SK-N-SH treated with all-trans-retinoic acid at 6 μM for 48 hours (cell line): ENCODE measurements around the gene NR4A2.

Experiments
- ARNTL ChIP-seq: fragments of 450-650 bp; formaldehyde crosslinking; IDR thresholded peaks from 2 replicates; pipeline ENCODE4 v1.5.0; 2020; ENCODE audit warnings: low read depth, mild to moderate bottlenecking, moderate library complexity, borderline replicate concordance
- CSRNP3 ChIP-seq: fragments of 250-450 bp; sonication (Bioruptor Pico); IDR thresholded peaks from 2 replicates; pipeline ENCODE4 v1.5.1; 2021; ENCODE audit warnings: mild to moderate bottlenecking, moderate library complexity
- PATZ1 ChIP-seq: fragments of 250-450 bp; sonication (Bioruptor Pico); IDR thresholded peaks from 2 replicates; pipeline ENCODE4 v1.8.0; 2020; ENCODE audit warnings: mild to moderate bottlenecking, moderate library complexity, borderline replicate concordance
- PPARA ChIP-seq: fragments of 250-450 bp; sonication (Bioruptor Pico); IDR thresholded peaks from 2 replicates; pipeline ENCODE4 v1.5.0; 2020; ENCODE audit warnings: mild to moderate bottlenecking, borderline replicate concordance
- ZC3H10 ChIP-seq: fragments of 250-450 bp; sonication (Bioruptor Pico); IDR thresholded peaks from 2 replicates; pipeline ENCODE4 v1.5.1; 2021; ENCODE audit warnings: mild to moderate bottlenecking, moderate library complexity
- ZNF70 ChIP-seq: fragments of 450-650 bp; formaldehyde crosslinking; IDR thresholded peaks from 2 replicates; pipeline ENCODE4 v1.5.0; 2020; ENCODE audit warnings: mild to moderate bottlenecking, moderate library complexity

GRCh38 chr2:156326526-156327095, 5.9 kb downstream of the NR4A2 start:
- no peak for TF ChIP-seq PPARA (CRISPR knock-in tag)
- no peak for TF ChIP-seq ZC3H10 (CRISPR knock-in tag)
- no peak for TF ChIP-seq PATZ1
- TF ChIP-seq CSRNP3 (CRISPR knock-in tag), result no peak
- no peak for TF ChIP-seq ZNF70
- TF ChIP-seq ARNTL (CRISPR knock-in tag), result no peak
